Endothelial cell of umbilical vein (primary cell): ENCODE results near the gene EFHC1. TPM values are rescaled to one million over a fixed set of nuclear protein-coding genes. Genes with fewer than 3 reads are reported as not detected.

Source experiments
- BruUV-seq: library from RNA; stranded (reverse); fragments of 400-500 nt; replicated peaks from 2 replicates; lab custom pipeline; 2021; lab: Mats Ljungman, UMichigan
- CTCF ChIA-PET: fragments of 300-600, 350-600 bp; sonication (Branson Sonifier 250); formaldehyde crosslinking; loops from one replicate; lab custom pipeline; 2021; ENCODE audit warnings: antibody characterized with exemption, inconsistent platforms; lab: Charles Lee
- POLR2A ChIA-PET: fragments of 300-600, 350-600 bp; sonication (Branson Sonifier 250); formaldehyde crosslinking; loops from one replicate; lab custom pipeline; 2021; ENCODE audit warnings: antibody characterized with exemption, inconsistent platforms; lab: Charles Lee
- DNase-seq: peaks from one replicate; pipeline ENCODE4 v3.0.0-alpha.2; 2011; ENCODE audit warnings: low read depth, low spot score
- FAIRE-seq: peaks from 2 replicates; lab custom pipeline; 2011; peaks lifted over from hg19 to GRCh38; lab: Jason Lieb, UNC
- H2AFZ ChIP-seq: 2 replicates; pipeline ENCODE4 v1.6.0; 2012; ENCODE audit warnings: low read depth, low read length, control low read depth, inconsistent platforms
- H3K27ac ChIP-seq: 2 replicates; pipeline ENCODE4 v1.5.1; 2011; ENCODE audit warnings: low read depth, mild to moderate bottlenecking, control low read depth, low read length, moderate library complexity; ENCODE audit not compliant: insufficient read depth
- H3K27me3 ChIP-seq, 2 experiments: 2 replicates each; pipeline versions ENCODE4 v1.6.0 to v1.6.1; 2011; ENCODE audit warnings: low read length in 2 of 2, mixed read lengths in 1 of 2; ENCODE audit not compliant: control insufficient read depth in 2 of 2, insufficient read depth in 2 of 2
- H3K36me3 ChIP-seq, 2 experiments: 2 replicates in 1 of 2; 3 replicates in 1 of 2; pipeline ENCODE4 v1.5.1; 2011; ENCODE audit warnings: low read length in 2 of 2, mild to moderate bottlenecking in 1 of 2, moderate library complexity in 1 of 2; ENCODE audit not compliant: control insufficient read depth in 2 of 2, insufficient read depth in 2 of 2; ENCODE audit errors: extremely low read depth in 1 of 2
- H3K4me1 ChIP-seq: 3 replicates; pipeline ENCODE4 v1.5.1; 2011; ENCODE audit warnings: mild to moderate bottlenecking, low read length; ENCODE audit not compliant: control insufficient read depth, insufficient read depth; ENCODE audit errors: extremely low read depth
- H3K4me2 ChIP-seq: 2 replicates; pipeline ENCODE4 v1.6.1; 2011; ENCODE audit warnings: low read length, control low read depth, mixed read lengths; ENCODE audit not compliant: insufficient read depth
- H3K4me3 ChIP-seq, 3 experiments: fragments of 200-600 bp in 1 of 3; sonication (generic), shearing (Covaris generic) in 1 of 3; replicated peaks in 1 of 3; 2 replicates each; pipeline ENCODE4 v1.5.1; 2011 to 2016; ENCODE audit warnings: control low read depth in 3 of 3, low read length in 3 of 3, mild to moderate bottlenecking in 2 of 3, inconsistent platforms in 1 of 3, low read depth in 1 of 3, moderate library complexity in 1 of 3; ENCODE audit not compliant: insufficient read depth in 1 of 3
- H3K79me2 ChIP-seq: 2 replicates; pipeline ENCODE4 v1.6.0; 2012; ENCODE audit warnings: low read length, inconsistent platforms; ENCODE audit not compliant: control insufficient read depth, insufficient read depth
- H3K9ac ChIP-seq: replicated peaks from 2 replicates; pipeline ENCODE3; 2011; ENCODE audit warnings: low read length, control low read depth; ENCODE audit not compliant: insufficient read depth; ENCODE audit errors: extremely low read depth
- H3K9me1 ChIP-seq: replicated peaks from 3 replicates; pipeline ENCODE4 v1.6.0; 2011; ENCODE audit warnings: mild to moderate bottlenecking, low read length; ENCODE audit not compliant: control insufficient read depth, insufficient read depth; ENCODE audit errors: extremely low read depth
- H3K9me3 ChIP-seq: replicated peaks from 2 replicates; pipeline ENCODE4 v1.5.1; 2012; ENCODE audit warnings: low read length, inconsistent platforms; ENCODE audit not compliant: control insufficient read depth, insufficient read depth
- H4K20me1 ChIP-seq: replicated peaks from 2 replicates; pipeline ENCODE3; 2011; ENCODE audit warnings: mild to moderate bottlenecking, low read length; ENCODE audit not compliant: control insufficient read depth, insufficient read depth; ENCODE audit errors: extremely low read depth
- CTCF ChIP-seq, 2 donors: IDR thresholded peaks; 1 replicate in 1 of 2; 2 replicates in 1 of 2; pipeline ENCODE4 v1.5.1; 2011; ENCODE audit warnings: low read length in 2 of 2, mild to moderate bottlenecking in 2 of 2, moderate library complexity in 2 of 2, control low read depth in 1 of 2, inconsistent platforms in 1 of 2, low read depth in 1 of 2; ENCODE audit not compliant: insufficient read depth in 1 of 2; ENCODE audit errors: extremely low read depth in 1 of 2
- EZH2 ChIP-seq: IDR thresholded peaks from 2 replicates; pipeline ENCODE4 v1.6.1; 2012; ENCODE audit warnings: borderline replicate concordance, low read depth, mild to moderate bottlenecking, moderate library complexity, low read length, inconsistent platforms; ENCODE audit not compliant: severe bottlenecking
- FOS ChIP-seq: IDR thresholded peaks from 2 replicates; pipeline ENCODE4 v1.6.1; 2011; ENCODE audit warnings: mild to moderate bottlenecking, low read length, moderate library complexity, borderline replicate concordance; ENCODE audit not compliant: insufficient read depth
- GATA2 ChIP-seq: IDR thresholded peaks from 2 replicates; pipeline ENCODE4 v1.7.0; 2011; ENCODE audit warnings: low read depth, mild to moderate bottlenecking, moderate library complexity, mixed read lengths, low read length; ENCODE audit not compliant: insufficient read length, insufficient read depth
- JUN ChIP-seq: IDR thresholded peaks from 2 replicates; pipeline ENCODE4 v1.6.1; 2011; ENCODE audit warnings: borderline replicate concordance, low read depth; ENCODE audit not compliant: insufficient read length, insufficient read depth
- MAX ChIP-seq: IDR thresholded peaks from 2 replicates; pipeline ENCODE4 v1.6.1; 2011; ENCODE audit not compliant: insufficient read depth, insufficient read length
- MYC ChIP-seq: IDR thresholded peaks from one replicate; pipeline ENCODE4 v1.6.1; 2011; ENCODE audit warnings: mild to moderate bottlenecking, low read depth, low read length
- POLR2A ChIP-seq: IDR thresholded peaks from 2 replicates; pipeline ENCODE4 v1.6.1; 2012; ENCODE audit warnings: low read depth, mild to moderate bottlenecking, control low read depth, low read length
- POLR2AphosphoS5 ChIP-seq: IDR thresholded peaks from 2 replicates; pipeline ENCODE4 v1.6.1; 2012; ENCODE audit warnings: low read depth, mild to moderate bottlenecking, control low read depth, low read length, moderate library complexity; ENCODE audit not compliant: insufficient read depth
- dilution Hi-C: fragments of 300-500 bp; cut with MboI; formaldehyde crosslinking; loops from one replicate; pipeline ENCODE4 v1.15.0; 2019; ENCODE audit warnings: low sequenced_read_pairs; ENCODE audit not compliant: extremely low pct_ligation_motif_present
- intact Hi-C: fragments of 100-400 bp; cut with micrococcal nuclease; formaldehyde crosslinking; loops from one replicate; pipeline ENCODE4 v1.10.0; 2022
- polyA plus RNA-seq, 4 experiments: library from polyadenylated mRNA; depleted of rRNA in 3 of 4; stranded (reverse) in 3 of 4; unstranded in 1 of 4; fragments of >200 nt; gene quantifications; 2 replicates each; pipeline versions ENCODE4 v1.2.1 to v1.2.3, GENCODE V29; 2011 to 2012; ENCODE audit warnings: missing spikeins in 1 of 4
- total RNA-seq: library from RNA; stranded (reverse); gene quantifications from 2 replicates; pipeline ENCODE4 v1.2.3, GENCODE V29; 2021

EFHC1 gene
- total and polyA plus RNA-seq, 2 donors (not counting 3 experiments of a cell fraction or from before 2014, with no cell fraction given), result 14.6 to 17.6 TPM

- no peak for FAIRE-seq
Observed at GRCh38 chr6:52533491-52533890, 113.3 kb downstream of the EFHC1 start.

More at GRCh38 chr6:52533491-52533890, 113.3 kb downstream of the EFHC1 start:
- BruUV-seq, result no TSS peak
- H3K27ac ChIP-seq, result no peak overlapping the region
- no peaks in the 10 kb centered on the region for H4K20me1 ChIP-seq
- peaks cover 56% of the 10 kb centered on the region for H3K4me1 ChIP-seq
- H3K9ac ChIP-seq, result no peak overlapping the region
- no peak overlapping the region for H3K4me3 ChIP-seq
- DNase-seq, result no peak
- no peaks in the 10 kb centered on the region for H3K9me1 ChIP-seq
- ChIA-PET POLR2A (no interaction called here), CTCF (interaction anchor here (1.7 kb wide), 1 partner anchor 9 kb away, joined by 4 read pairs; no protein-coding TSS in a partner anchor)
- no peaks in the 10 kb centered on the region for H3K27me3 ChIP-seq
- no peak overlapping the region for H3K4me2 ChIP-seq
- dilution Hi-C loops (loop anchor here (25.0 kb wide), 1 partner anchor 121 kb away; the partner anchor contains the start of gene EFHC1), intact Hi-C loops (no loop called here)
- H3K36me3 ChIP-seq, result peaks cover 4 to 10% of the 10 kb centered on the region in 2 experiments
- TF ChIP-seq EZH2 (no peak), CTCF (IDR thresholded peaks at IDR 0.05; ENCODE audit: extremely low read depth in 1 of 2, insufficient read depth in 1 of 2, low read depth in 1 of 2, low read length in 2 of 2) (no peak), MAX (no peak), FOS (no peak), MYC (no peak), POLR2AphosphoS5 (peak; percentile 15), GATA2 (no peak), JUN (no peak), POLR2A (no peak)
- no peak overlapping the region for H2AFZ ChIP-seq
- no peaks in the 10 kb centered on the region for H3K9me3 ChIP-seq
- peaks cover 49% of the 10 kb centered on the region for H3K79me2 ChIP-seq
